ENCODE results near the gene LINGO4. TPM values are rescaled to one million over a fixed set of nuclear protein-coding genes. Genes with fewer than 3 reads are reported as not detected.

The LINGO4 gene
- total RNA-seq, 1 experiment from 2014 or later, result not detected

DNA sequence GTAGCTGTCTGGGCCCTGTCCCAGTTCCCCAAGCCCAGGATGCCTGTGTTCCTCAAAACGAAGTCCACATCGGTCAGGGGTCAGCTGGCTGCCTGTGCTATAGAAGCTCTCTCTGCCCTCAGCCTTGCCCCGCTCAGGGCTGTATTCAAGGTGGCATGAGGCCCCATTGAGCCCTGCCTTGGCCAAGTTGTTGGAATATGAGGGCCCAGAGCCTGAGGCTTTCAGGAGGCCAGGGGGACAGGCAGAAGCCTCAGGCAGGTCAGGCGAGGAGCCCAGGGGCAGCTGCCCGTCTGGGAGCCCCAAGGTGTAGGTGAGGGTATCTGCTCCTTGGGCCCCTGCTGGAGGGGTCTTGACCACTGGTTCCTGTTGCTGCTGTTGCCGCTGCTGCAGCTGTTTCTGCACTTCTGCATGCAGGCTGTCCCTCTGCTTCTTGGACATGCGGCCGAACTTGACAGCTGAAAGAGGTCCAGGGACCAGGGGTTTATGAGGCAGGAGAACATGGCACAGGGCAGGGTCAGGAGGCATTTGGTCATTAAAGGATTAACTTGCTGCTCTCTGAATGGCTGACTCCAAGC lies 9.8 kb upstream of the LINGO4 start:
- DNase-seq (ENCODE audit: low read depth), result no peak

- DNase-seq (ENCODE audit: low read depth), result no peak
Measured at GRCh38 chr1:151814426-151814825, 9.2 kb upstream of the LINGO4 start.

DNA sequence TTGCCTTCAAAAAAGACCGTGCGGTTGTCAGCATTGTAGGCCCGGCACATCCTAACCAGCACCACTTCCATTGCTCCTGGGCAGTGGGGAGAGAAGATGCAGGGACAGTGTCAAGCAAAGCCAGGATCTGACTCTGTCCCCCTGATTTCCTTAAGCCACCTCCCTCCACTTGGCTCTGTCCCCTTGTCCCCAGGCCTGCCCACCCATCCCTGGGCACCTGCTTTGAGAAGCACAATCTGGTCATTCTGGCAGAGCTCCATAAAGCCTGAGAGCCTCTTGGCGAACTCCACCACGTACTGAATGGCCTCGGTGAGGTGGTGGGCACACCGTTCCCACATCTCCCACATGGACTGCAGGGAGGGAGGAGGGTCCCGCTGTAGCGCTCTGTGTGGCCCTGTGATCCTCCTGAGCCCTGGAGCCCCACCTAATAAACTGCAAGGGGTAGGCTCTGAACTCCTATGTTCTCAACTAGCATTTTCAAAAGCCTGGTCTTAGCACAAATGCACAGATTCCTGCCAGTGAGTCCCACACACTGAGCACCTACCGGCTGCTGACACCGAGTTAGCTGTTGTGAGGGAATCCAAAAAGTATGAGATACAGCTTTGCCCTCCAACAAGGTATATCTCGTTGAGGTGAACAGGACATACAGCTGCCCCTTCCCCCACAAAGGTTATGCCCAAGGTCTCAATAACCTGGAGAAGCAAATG lies 8.2 kb upstream of the LINGO4 start:
- DNase-seq (ENCODE audit: low read depth), result no peak

GRCh38 chr1:151811181-151811580 lies 6.0 kb upstream of the LINGO4 start:
- DNase-seq (ENCODE audit: low read depth), result no peak

GRCh38 chr1:151809985-151810556 lies 4.9 kb upstream of the LINGO4 start:
- DNase-seq (ENCODE audit: low read depth), result no peak

DNA sequence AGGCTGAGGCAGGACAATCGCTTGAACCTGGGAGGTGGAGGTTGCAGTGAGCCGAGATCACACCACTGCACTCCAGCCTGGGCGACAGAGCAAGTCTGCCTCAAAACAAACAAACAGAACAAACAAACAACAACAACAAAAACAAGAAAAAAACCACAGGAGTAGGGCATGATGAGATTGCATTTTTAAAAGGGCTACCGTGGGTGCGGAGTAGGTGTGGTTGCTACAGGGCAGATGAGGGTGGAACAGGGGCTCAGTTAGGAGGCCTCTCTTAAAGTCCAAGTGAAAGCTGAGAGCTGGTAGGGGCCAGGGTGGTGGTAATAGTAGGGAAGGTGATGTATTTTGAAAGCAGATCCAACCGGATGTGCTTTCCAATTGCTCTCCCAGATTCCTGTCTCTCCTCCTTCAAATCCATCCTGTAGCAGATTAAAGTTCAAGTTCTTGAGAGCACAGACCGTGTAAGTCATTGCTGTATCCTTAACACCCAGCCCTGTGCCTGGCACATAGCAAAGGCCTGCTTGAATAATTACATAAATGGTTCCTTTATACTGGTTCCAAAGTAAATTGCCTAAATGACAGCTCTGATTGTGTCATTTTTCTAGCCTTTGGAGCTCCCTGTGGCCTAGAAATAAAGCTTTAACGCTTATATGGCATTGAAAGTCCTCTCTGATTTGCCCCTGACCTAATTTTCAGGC lies 4.2 kb upstream of the LINGO4 start:
- no peak for DNase-seq (ENCODE audit: low read depth)

DNA sequence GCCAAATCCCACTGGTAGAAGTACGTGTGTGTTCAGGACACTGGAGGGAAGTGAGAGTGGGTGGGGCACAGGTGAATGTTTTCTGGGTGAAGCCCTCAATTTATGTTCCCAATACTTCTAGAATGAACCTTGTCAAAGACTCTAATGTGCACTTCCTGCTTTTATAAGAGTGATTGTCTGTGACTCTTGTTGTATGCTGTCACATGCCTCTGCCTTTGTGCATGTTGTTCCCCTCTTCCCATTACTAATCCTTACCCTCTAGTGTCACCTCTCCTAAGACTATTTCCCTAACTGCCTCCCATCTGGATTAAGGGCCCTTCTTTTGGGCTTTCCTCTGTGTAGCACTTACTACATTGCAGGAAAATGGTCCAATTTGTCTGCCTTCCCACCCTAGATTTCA lies 2.5 kb upstream of the LINGO4 start:
- no peak for DNase-seq (ENCODE audit: low read depth)

DNA sequence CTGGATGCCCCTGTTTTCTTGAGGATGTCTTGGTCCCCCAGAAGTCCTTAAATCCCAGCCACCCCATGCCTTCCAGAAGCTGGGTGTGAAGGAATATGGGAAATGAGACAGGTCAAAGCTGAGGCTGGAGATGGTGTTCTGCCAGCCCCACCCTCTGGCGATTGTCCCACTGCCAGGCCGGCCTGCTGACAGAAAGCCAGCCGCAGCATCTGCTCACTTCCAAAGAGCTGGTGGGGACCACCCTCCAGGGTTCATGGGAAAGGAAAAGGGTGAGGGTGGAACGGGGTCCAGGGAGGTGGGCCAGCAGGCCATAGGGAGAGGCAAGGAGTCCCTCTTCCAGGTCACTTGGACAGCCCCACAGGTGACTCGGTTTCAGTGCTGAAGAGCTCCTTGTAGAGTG lies 1.9 kb upstream of the LINGO4 start:
- DNase-seq (ENCODE audit: low read depth), result no peak

DNA sequence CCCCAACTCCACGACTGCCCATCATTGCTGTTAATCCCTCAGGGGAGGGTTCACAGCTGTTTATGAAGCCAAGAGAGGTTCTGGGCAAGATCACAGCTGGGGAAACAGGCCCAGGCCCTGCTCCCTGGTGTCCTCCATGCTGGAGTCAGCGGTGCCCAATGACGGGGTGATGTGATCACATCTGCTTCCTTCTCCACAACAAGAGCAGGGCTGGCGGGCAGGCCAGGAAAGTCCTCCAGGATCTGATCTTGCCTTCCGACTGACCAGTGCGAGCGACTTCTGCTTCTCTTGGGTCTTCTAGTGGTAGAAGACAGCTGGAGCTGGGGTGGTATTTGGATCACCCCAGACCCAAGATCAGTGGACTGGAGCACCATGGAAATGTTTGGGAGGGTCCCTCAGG lies 951 bp upstream of the LINGO4 start:
- DNase-seq (ENCODE audit: low read depth), result no peak

DNA sequence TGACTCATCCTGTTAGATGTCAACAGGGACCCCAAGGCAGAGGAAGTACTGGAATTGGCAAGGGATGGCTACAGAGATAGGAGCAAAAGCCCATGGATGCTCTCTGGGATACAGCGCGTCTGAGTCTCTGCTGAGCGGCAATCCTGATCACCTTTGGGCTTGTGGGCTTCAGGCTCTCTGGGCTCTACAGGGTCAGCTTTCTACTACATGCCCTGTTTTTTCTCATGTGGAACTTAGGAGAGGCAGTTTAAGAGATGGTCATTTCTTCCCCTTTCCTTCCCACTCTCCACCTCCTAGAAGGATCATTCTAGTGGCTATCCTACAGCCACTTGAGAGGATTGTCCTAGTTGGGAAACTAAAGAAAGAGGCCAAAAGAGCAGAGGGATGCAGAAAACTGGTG lies 1.3 kb downstream of the LINGO4 start:
- no peak for DNase-seq (ENCODE audit: low read depth)

DNA sequence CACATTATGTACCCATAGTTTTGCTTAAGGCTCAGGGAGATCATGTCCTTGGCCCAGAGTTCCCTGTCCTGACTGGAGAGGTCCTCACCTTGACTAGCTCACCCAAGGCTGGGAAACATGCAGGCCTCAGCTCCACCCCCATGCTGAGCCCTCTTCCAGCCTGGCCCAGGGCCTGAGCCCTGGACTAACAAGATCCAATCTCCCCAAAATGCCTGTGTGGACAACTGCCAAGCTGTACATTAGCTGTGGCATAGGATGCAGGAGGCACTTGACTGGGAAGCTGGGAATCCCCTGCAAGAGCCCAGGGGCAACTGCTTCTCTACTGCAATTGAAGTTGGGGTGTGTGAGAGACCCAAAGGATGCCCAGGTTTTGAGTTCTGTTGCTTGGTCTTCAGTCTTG lies 2.1 kb downstream of the LINGO4 start:
- no peak for DNase-seq (ENCODE audit: low read depth)

- no peak for DNase-seq (ENCODE audit: low read depth)
Measured at GRCh38 chr1:151802372-151802771, 2.8 kb downstream of the LINGO4 start.

DNA sequence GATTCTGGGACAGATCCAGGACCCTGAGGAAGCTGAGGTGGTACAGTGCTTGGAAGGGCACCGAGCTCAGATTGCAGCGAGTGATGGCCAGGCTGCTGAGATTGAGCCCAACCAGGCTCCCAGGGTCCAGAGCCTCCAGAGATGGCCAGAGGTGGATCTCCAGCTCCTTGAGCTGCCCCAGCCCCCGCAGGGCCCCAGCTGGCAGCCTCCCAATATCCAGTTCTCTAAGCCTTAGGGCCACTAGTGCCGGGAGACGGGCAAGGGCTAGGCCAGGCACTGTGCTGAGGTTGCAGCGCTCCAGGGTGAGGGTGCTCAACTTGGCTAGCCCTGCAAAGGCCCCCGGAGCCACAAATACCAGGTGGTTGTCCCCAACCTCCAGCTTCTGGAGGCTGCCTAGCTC lies 3.4 kb downstream of the LINGO4 start:
- no peak for DNase-seq (ENCODE audit: low read depth)

DNA sequence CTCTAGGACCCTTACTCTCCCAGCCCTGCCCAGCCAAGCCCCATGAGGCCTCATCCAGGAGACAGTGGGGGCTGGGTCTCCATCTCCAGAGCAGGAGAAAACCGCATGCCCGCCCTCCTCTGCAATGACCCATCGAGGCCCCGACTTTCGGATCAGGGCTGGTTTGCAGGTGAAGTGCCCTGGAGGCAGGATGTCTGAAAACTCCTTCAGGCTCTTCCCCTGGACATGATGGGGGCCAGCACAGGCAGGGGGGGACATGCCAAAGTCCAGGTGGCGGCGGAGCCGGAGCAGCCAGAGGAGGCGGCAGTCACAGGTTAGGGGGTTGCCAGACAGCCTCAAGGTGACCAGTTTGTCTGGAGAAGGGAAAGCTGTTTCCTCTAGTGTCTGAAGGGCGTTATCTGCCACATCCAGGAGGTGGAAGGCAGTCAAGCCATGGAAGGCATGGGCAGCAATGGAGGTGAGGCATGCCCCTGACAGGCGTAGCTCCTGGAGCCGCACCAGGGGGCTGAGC lies 3.9 kb downstream of the LINGO4 start:
- no peak for DNase-seq (ENCODE audit: low read depth)

GRCh38 chr1:151800830-151801229 lies 4.4 kb downstream of the LINGO4 start:
- DNase-seq (ENCODE audit: low read depth), result no peak

DNA sequence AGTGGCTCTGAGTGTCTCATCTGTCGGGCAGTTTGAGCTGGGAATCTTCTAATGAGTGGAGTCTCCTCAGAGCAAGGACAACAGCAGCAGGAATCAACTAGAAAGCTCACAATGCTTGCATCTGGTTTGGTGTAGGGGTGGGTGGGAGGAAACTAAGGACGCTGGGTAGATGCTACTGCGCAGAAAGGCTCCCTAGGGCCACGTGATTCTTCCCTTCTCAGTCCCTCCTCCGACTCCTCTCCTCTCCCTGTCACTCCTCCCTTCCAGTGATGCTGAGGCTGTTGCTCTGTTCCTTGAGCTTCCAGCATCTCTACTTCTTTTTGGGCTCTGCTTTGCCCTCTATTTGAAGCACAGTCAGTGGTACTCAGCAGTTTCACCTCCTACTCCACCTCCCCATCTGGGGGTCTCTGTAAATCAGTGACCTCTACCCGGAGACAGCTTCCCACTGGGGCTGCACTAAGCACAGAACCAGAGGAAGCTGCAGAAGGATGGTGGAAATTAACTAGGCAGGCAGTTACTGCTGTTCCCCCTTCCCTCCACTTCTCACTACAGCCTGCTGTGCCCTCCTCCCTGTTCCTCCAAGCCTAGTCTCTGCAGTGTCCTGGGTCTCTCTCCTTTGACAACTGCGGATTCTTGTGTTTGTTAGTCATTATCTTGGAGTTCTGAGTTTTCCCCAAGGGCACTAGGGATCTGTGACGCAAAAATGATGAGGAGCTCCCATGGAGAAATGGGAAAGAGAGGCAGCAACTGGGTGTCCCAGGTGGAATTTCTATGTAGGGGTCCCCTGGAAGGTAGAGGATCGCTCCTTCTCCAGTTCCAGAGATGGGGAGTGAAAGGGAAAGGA lies 5.8 kb downstream of the LINGO4 start:
- no peak for DNase-seq (ENCODE audit: low read depth)

- DNase-seq (ENCODE audit: low read depth), result no peak
Measured at GRCh38 chr1:151798571-151798970, 6.6 kb downstream of the LINGO4 start.

DNA sequence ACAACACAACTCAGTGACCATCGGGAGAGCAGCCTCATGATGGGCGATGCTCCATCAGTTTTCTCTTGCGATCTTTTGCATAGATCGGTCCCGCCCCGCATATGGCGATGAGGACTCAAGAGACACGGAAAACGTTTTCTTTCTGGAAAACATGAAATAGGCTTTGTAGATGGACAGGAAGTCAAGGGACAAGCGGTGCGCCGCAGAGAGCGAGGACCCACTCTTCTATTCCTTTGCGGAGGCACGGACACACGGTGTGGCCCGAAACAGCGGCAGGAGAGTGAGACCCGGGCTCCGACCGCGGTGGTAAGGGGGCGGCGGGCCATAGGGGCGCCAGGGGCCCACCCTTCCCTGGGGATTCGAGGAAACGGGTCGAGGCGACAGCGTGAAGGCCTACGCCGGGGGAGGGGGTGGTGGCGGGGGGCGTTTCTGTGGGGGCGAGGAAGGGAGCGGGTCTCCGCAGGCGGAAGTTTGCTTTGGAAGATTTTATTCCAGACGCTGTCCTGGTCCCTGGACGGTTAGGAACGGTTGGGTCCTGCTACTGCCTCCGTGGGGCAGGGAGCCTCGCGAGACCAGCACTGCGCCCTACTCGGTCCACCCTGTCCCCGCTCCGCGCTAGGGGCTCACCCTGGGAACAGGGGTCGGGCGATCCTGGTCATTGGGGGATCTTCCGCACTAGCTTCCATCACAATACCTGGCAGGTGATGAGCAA lies 14.1 kb downstream of the LINGO4 start:
- peak; percentile 38 for DNase-seq (ENCODE audit: low read depth)

DNA sequence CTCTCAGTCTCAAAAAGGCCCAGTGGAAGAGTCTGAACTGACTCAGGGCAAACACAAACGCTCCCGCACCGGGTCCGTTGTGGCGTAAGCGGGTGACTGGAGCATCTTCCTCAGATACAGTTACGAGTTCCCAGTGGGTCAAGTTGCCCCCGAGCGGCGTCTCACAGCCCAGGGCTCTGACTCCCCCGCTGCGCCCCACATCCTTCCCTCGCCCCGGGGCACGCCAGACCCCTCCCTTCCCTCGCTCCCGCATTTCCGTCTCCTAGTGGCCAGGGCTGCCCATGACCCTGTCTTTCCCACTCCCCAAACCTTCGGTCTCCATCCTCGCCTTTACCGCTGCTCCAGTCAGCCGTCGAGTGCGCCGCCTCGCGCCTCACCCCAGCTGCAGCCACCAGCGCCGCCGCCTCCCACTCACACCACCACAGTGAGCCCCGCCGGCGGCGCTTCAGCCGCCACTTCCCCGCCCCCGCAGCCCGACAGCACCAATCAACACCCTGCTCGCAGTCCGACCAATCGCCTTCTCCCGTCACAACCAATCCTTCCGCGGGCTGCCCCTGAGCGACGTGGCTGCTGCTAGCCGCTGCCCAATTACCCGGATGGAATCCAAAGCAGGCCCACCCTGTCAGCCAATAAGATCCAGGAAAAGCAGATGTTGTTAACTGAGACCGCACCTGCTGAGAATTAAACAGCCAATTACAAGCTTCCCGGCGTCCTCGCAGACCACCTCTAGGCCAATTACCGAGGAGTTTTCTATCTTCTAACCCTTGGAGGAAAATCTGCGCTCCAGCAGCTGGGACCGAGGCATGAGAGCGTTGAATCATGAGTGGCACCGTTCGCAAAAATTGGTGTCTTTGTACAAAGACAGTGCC lies 14.9 kb downstream of the LINGO4 start, which contains the start of gene TDRKH:
TSS of gene TDRKH (minus strand) at position 430 of the 869 bp plus-strand sequence. CDS start 7,478 bp downstream, outside the sequence.
- DNase-seq (ENCODE audit: low read depth), result peak; percentile 100

GRCh38 chr1:151787689-151788088 lies 17.5 kb downstream of the LINGO4 start:
- no peak for DNase-seq (ENCODE audit: low read depth)
